Measurements from ENCODE around the gene ABHD12. TPM values are rescaled to one million over a fixed set of nuclear protein-coding genes. Genes with fewer than 3 reads are reported as not detected.
A peak's percentile ranks its signal among the peaks of the same experiment; 100 is the strongest.

Gene ABHD12
- total RNA-seq, 4 donors from 2014 or later, result 11.9 to 18.4 (median 13.8) TPM

GRCh38 chr20:25279403-25279802, 111.2 kb downstream of the ABHD12 start:
- H3K36me3 ChIP-seq, result peaks cover 0 to 42% of the 10 kb centered on the region in 2 donors
- no peaks in the 10 kb centered on the region for H3K9me3 ChIP-seq
- ATAC-seq (no peak), DNase-seq (no peak)
- intact Hi-C loops (cut with DNase I; ENCODE audit: low total_unique reads) (no loop called here), in situ Hi-C loops (cut with MboI; ENCODE audit: low sequenced_read_pairs in 4 of 4) (loop anchor here in 1 of 4 donors (25.0 kb wide), 2 partner anchors 92 to 292 kb away; partner anchors contain the start of genes APMAP and ENTPD6)
- H3K4me3 ChIP-seq, result no peak overlapping the region
- peaks cover 3 to 22% of the 10 kb centered on the region in 2 donors for H3K4me1 ChIP-seq
- H3K27me3 ChIP-seq, result no peaks in the 10 kb centered on the region
- H3K27ac ChIP-seq, result no peak overlapping the region
- TF ChIP-seq, protein P1, sequence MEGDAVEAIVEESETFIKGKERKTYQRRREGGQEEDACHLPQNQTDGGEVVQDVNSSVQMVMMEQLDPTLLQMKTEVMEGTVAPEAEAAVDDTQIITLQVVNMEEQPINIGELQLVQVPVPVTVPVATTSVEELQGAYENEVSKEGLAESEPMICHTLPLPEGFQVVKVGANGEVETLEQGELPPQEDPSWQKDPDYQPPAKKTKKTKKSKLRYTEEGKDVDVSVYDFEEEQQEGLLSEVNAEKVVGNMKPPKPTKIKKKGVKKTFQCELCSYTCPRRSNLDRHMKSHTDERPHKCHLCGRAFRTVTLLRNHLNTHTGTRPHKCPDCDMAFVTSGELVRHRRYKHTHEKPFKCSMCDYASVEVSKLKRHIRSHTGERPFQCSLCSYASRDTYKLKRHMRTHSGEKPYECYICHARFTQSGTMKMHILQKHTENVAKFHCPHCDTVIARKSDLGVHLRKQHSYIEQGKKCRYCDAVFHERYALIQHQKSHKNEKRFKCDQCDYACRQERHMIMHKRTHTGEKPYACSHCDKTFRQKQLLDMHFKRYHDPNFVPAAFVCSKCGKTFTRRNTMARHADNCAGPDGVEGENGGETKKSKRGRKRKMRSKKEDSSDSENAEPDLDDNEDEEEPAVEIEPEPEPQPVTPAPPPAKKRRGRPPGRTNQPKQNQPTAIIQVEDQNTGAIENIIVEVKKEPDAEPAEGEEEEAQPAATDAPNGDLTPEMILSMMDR (IDR thresholded peaks at IDR 0.05 in 4 of 5, conservative IDR thresholded peaks at IDR 0.05 in 1 of 5), result no peak
- no peak for TF ChIP-seq POLR2A (IDR thresholded peaks at IDR 0.05)

DNA sequence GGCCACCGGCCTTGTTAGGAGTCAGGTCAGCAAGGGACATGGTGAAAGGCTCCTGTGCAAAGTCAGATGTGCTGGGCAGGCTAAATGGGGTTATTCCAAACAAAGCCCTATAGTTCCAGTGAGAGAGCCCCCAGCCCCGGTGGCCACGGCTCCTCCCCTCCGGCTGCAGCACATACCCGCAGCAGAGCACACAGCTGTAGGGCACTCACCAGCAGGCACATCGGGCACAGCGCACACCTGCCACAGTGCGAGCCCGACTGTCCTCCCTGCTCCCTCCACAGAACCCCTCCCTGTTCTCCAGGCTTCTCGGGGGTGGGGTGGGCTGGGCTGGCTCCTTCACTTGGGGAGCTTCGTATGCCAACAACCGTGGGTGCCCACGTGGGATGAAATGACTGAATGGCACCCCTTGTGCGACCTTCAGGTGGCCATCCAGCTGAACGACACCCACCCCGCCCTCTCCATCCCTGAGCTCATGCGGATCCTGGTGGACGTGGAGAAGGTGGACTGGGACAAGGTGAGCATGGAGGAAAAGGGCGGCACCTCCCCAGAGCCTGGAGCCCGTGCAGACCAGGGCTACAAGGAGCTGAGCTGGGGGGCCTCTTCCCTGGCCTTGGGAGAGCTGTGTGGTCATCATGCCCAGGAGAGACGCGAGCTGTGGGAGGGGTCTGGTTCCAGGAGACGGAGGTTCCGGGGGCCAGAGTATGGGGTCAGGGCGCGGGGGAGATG, 111.8 kb downstream of the ABHD12 start:
- TF ChIP-seq, protein P1 (IDR thresholded peaks at IDR 0.05 in 4 of 5, conservative IDR thresholded peaks at IDR 0.05 in 1 of 5), result no peak
- no peak for TF ChIP-seq POLR2A (IDR thresholded peaks at IDR 0.05)
- Histone ChIP-seq H3K4me1 (peaks cover 9 to 28% of the 10 kb centered on the region in 2 donors), H3K4me3 (no peak overlapping the region), H3K36me3 (peaks cover 0 to 36% of the 10 kb centered on the region in 2 donors), H3K9me3 (no peaks in the 10 kb centered on the region), H3K27ac (no peak overlapping the region), H3K27me3 (no peaks in the 10 kb centered on the region)
- peak in 1 of 2 donors; percentile 10 for DNase-seq
- in situ Hi-C loops (cut with MboI; ENCODE audit: low sequenced_read_pairs in 4 of 4), result loop anchor here in 1 of 4 donors (25.0 kb wide), 2 partner anchors 91 to 291 kb away; partner anchors contain the start of genes APMAP and ENTPD6
- ATAC-seq, result no peak
- intact Hi-C loops (cut with DNase I; ENCODE audit: low total_unique reads), result no loop called here

DNA sequence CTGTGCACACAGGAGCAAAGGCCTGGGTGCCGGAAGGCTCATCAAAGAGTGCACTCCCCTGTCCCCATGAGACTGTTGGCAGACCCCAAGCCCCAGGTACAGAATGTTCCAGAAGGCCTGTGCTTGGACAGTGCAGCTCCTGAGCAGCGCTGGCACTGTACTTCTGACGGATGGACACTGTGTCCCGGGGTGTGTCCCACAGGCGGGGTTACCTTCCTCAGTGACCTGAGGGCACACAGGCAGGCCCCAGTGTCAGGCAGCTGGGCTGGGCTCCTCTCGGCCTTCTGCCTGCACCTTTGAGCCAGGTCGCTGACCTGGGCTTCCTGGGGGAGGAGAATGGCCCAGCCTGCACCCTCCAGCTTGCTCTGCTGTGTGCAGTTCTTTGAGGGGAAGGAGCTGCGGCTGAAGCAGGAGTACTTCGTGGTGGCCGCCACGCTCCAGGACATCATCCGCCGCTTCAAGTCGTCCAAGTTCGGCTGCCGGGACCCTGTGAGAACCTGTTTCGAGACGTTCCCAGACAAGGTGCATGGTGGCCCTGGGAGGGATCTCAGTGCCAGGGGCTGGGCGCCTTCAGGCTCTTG, 112.6 kb downstream of the ABHD12 start:
- no peak for TF ChIP-seq POLR2A (IDR thresholded peaks at IDR 0.05)
- TF ChIP-seq, protein P1 (IDR thresholded peaks at IDR 0.05 in 4 of 5, conservative IDR thresholded peaks at IDR 0.05 in 1 of 5), result no peak
- H3K36me3 ChIP-seq, result peaks cover 0 to 35% of the 10 kb centered on the region in 2 donors
- H3K4me3 ChIP-seq, result no peak overlapping the region
- peak; percentile 69 to 81 for DNase-seq
- in situ Hi-C loops (cut with MboI; ENCODE audit: low sequenced_read_pairs in 4 of 4), result loop anchor here in 1 of 4 donors (25.0 kb wide), 2 partner anchors 91 to 291 kb away; partner anchors contain the start of genes APMAP and ENTPD6
- H3K27ac ChIP-seq, result peak overlapping the region in 2 of 4 donors; percentile 73 to 84
- peak; percentile 36 to 38 for ATAC-seq
- peaks cover 17 to 34% of the 10 kb centered on the region in 2 donors for H3K4me1 ChIP-seq
- H3K9me3 ChIP-seq, result no peaks in the 10 kb centered on the region
- H3K27me3 ChIP-seq, result no peaks in the 10 kb centered on the region
- intact Hi-C loops (cut with DNase I; ENCODE audit: low total_unique reads), result no loop called here

DNA sequence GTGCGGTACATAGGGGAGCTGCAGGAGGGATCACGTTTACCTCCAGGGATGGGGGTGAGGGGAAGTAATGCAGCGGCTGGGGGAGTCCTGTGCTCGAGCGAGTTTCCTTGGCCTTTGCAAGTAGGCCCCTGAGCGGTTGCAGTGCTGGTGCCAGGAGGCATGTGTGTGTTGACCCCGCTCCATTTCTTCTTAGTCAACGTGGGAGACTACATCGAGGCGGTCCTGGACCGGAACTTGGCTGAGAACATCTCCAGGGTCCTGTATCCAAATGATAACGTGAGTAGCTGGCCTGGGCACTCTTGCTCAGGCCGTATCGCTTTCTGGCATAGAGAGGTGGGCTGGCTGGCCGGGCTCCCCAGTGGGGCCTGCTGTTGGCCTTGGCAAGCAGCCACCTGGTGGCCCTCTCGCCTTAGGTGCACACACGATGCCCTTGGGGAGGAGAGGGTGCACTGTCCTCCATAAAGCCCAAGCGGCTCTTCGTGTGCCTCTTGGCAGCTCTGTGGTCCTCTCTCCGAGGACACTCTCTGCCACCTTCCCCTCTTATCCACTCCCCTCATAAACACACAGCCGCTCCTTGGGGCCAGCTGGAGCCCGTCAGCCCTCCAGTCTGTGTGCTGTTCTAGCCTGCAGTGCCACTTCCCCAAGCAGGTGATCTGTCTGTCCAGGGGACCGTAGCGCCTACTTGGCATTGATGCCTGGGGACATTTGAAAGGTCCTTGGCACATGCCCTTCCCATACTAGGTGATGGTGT, 113.4 kb downstream of the ABHD12 start:
- in situ Hi-C loops (cut with MboI; ENCODE audit: low sequenced_read_pairs in 4 of 4) (loop anchor here in 1 of 4 donors (25.0 kb wide), 2 partner anchors 90 to 290 kb away; partner anchors contain the start of genes APMAP and ENTPD6), intact Hi-C loops (cut with DNase I; ENCODE audit: low total_unique reads) (no loop called here)
- Histone ChIP-seq H3K4me1 (peaks cover 25 to 42% of the 10 kb centered on the region in 2 donors), H3K4me3 (no peak overlapping the region), H3K36me3 (peaks cover 0 to 31% of the 10 kb centered on the region in 2 donors), H3K9me3 (no peaks in the 10 kb centered on the region), H3K27ac (peak overlapping the region in 2 of 4 donors; percentile 73 to 84), H3K27me3 (no peaks in the 10 kb centered on the region)
- no peak for ATAC-seq
- no peak for TF ChIP-seq POLR2A (IDR thresholded peaks at IDR 0.05)
- TF ChIP-seq, protein P1 (IDR thresholded peaks at IDR 0.05 in 4 of 5, conservative IDR thresholded peaks at IDR 0.05 in 1 of 5), result no peak
- DNase-seq, result peak; percentile 38 to 65
